ENCODE data around the gene UGT2B17. TPM values are rescaled to one million over a fixed set of nuclear protein-coding genes. Genes with fewer than 3 reads are reported as not detected.

UGT2B17 gene
- total RNA-seq, 1 experiment from 2014 or later, result not detected

GRCh38 chr4:68489338-68489737 lies 86.8 kb downstream of the UGT2B17 start:
- Histone ChIP-seq H2AFZ (ENCODE audit: low read length) (no peak overlapping the region), H3K9ac (ENCODE audit: low read length) (no peak overlapping the region), H3K9me3 (ENCODE audit: low read length) (no peaks in the 10 kb centered on the region), H3K4me3 (ENCODE audit: low read length) (no peak overlapping the region), H3K79me2 (ENCODE audit: low read length) (no peaks in the 10 kb centered on the region), H3K36me3 (ENCODE audit: insufficient read depth, low read length) (no peaks in the 10 kb centered on the region), H4K20me1 (ENCODE audit: insufficient read depth, low read depth, low read length) (no peaks in the 10 kb centered on the region), H3K27me3 (ENCODE audit: low read length) (no peaks in the 10 kb centered on the region), H3K9me2 (replicated peaks; ENCODE audit: insufficient read depth, low read length) (no peaks in the 10 kb centered on the region), H3K4me1 (ENCODE audit: low read length) (no peaks in the 10 kb centered on the region), H3K27ac (ENCODE audit: low read length) (no peak overlapping the region), H3K4me2 (ENCODE audit: low read depth, low read length, poor library complexity, severe bottlenecking) (no peak overlapping the region)
- no peak for DNase-seq

Other genes with a start within 250 kb of the UGT2B17 start
- gene YTHDC1, start 226.2 kb downstream of the UGT2B17 start, total RNA-seq (2014; rRNA removed; shearing (Covaris generic); ENCODE audit: low replicate concordance), result 55.9 and 69.3 TPM in 2 replicates
- gene TMPRSS11E, start 128.9 kb downstream of the UGT2B17 start, total RNA-seq (2014; rRNA removed; shearing (Covaris generic); ENCODE audit: low replicate concordance), result not detected in 2 replicates
- not detected in 2 replicates for gene UGT2B15, start 94.3 kb upstream of the UGT2B17 start, total RNA-seq (2014; rRNA removed; shearing (Covaris generic); ENCODE audit: low replicate concordance)
- not detected in 2 replicates for gene UGT2B10, start 239.7 kb upstream of the UGT2B17 start, total RNA-seq (2014; rRNA removed; shearing (Covaris generic); ENCODE audit: low replicate concordance)